Pericardium fibroblast (primary cell): Measurements from ENCODE around the gene SPRR2F. TPM values are rescaled to one million over a fixed set of nuclear protein-coding genes. Genes with fewer than 3 reads are reported as not detected.

Experiments used
- total RNA-seq: library from RNA; depleted of rRNA; stranded (reverse); fragments of >200 nt; gene quantifications from 2 replicates; pipeline ENCODE4 v1.2.3, GENCODE V29; 2015

SPRR2F gene, protein sequence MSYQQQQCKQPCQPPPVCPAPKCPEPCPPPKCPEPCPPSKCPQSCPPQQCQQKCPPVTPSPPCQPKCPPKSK
- not detected in 2 replicates for total RNA-seq

DNA sequence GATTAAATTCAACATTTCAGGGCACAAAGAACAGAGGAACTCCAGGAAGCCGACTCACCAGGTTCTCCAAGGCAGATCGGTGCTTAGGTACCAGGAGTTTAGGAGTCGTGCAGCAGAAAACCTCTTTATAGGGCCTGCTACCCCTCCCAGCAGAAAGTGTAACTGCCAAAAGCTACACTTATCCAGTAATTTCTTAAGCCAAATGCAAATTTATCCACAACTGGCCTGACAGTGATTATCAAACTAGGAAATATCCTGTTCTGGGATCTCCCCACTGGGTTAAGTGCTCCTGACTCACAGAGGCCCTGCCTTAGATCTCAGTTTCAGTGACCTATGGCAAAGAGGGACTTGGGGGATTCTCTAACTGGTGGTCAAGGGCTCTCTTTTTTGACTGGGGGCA lies at the start of gene SPRR2F:
Gene SPRR2F, minus strand, starts transcription at position 101 of the 400 bp plus-strand sequence. CDS start 783 bp downstream, outside the sequence.

GRCh38 chr1:153150846-153151245 lies 37.5 kb upstream of the SPRR2F start, which contains the start of gene SPRR2G:
Gene SPRR2G, minus strand, starts transcription at chr1:153150890. Its CDS starts 780 bp downstream, at chr1:153150110.

DNA sequence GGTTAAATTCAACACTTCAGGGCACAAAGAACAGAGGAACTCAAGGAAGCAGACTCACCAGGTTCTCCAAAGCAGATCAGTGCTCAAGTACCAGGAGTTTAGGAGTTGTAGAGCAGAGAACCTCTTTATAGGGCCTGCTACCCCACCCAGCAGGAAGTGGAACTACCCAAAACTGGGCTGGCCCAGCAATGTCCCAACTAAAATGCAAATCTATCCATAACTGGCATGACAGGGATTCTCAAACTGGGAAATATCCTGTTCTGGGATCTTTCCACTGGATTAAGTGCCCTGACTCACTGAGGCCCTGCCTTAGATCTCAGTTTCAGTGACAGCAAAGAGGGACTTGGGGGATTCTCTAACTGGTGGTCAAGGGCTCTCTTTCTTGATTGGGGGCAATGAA lies 18.9 kb downstream of the SPRR2F start, which contains the start of gene SPRR2E:
Gene SPRR2E, minus strand, starts transcription at position 101 of the 400 bp plus-strand sequence. CDS start 775 bp downstream, outside the sequence.

DNA sequence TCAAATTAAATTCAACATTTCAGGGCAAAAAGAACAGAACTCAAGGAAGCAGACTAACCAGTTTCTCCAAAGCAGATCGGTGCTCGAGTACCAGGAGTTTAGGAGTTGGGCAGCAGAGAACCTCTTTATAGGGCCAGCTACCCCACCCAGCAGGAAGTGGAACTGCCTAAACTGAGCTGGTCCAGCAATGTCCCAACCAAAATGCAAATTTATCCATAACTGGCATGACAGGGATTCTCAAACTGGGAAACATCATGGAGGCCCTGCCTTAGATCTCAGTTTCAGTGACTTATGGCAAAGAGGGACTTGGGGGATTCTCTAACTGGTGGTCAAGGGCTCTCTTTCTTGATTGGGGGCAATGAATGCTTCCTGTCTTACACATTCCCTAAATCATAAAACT lies 41.8 kb downstream of the SPRR2F start, which contains the start of gene SPRR2B:
Gene SPRR2B, minus strand, starts transcription at position 101 of the 400 bp plus-strand sequence. CDS start 772 bp downstream, outside the sequence.

Other genes with a start within 250 kb of the SPRR2F start
- gene SMCP, start 235.2 kb downstream of the SPRR2F start, total RNA-seq = not detected in 2 replicates
- not detected in 2 replicates for gene IVL, start 205.0 kb downstream of the SPRR2F start, total RNA-seq
- gene SPRR5, start 166.3 kb downstream of the SPRR2F start, total RNA-seq = not detected in 2 replicates
- not detected in 2 replicates for gene SPRR4, start 142.9 kb downstream of the SPRR2F start, total RNA-seq
- not detected in 2 replicates for gene SPRR1A, start 129.4 kb downstream of the SPRR2F start, total RNA-seq
- gene SPRR3, start 111.8 kb downstream of the SPRR2F start, total RNA-seq = not detected in 2 replicates
- not detected in 2 replicates for gene SPRR1B, start 82.3 kb downstream of the SPRR2F start, total RNA-seq
- not detected in 2 replicates for gene SPRR2D, start 72.4 kb downstream of the SPRR2F start, total RNA-seq
- gene SPRR2A, start 56.0 kb downstream of the SPRR2F start, total RNA-seq = not detected in 2 replicates
- gene SPRR2B, start 41.9 kb downstream of the SPRR2F start, total RNA-seq = not detected in 2 replicates
- gene SPRR2E, start 19.0 kb downstream of the SPRR2F start, total RNA-seq = not detected in 2 replicates
- not detected in 2 replicates for gene SPRR2G, start 37.4 kb upstream of the SPRR2F start, total RNA-seq
- not detected in 2 replicates for gene LELP1, start 89.9 kb upstream of the SPRR2F start, total RNA-seq
- 0.12 TPM in 1 of 2 replicates, not detected in the other for gene PRR9, start 104.1 kb upstream of the SPRR2F start, total RNA-seq
- gene LORICRIN, start 146.2 kb upstream of the SPRR2F start, total RNA-seq = not detected in 2 replicates
- gene PGLYRP3, start 199.4 kb upstream of the SPRR2F start, total RNA-seq = not detected in 2 replicates
- gene PGLYRP4, start 235.3 kb upstream of the SPRR2F start, total RNA-seq = not detected in 2 replicates
- gene S100A9, start 244.3 kb upstream of the SPRR2F start, total RNA-seq = 0.82 TPM in 1 of 2 replicates, not detected in the other